Neural progenitor cell (in vitro differentiated cells): ENCODE results near the gene UROC1. TPM values are rescaled to one million over a fixed set of nuclear protein-coding genes. Genes with fewer than 3 reads are reported as not detected.

Experiments used
- DNase-seq: peaks from one replicate; pipeline ENCODE4 v3.0.0-alpha.2; 2016; ENCODE audit warnings: low spot score
- H2AFZ ChIP-seq: fragments of 200-600 bp; sonication (generic); replicated peaks from 2 replicates; pipeline ENCODE4 v1.6.1; 2016; ENCODE audit warnings: antibody characterized with exemption
- H3F3A ChIP-seq: fragments of 200-600 bp; sonication (generic); 2 replicates; pipeline ENCODE4 v1.6.1; 2016; ENCODE audit warnings: antibody characterized with exemption, low read depth
- H3K27ac ChIP-seq: fragments of 200-600 bp; sonication (generic); 2 replicates; pipeline ENCODE4 v1.5.1; 2016; ENCODE audit warnings: mild to moderate bottlenecking
- H3K27me3 ChIP-seq: fragments of 200-600 bp; sonication (generic); 2 replicates; pipeline ENCODE4 v1.6.1; 2016; ENCODE audit warnings: mild to moderate bottlenecking, moderate library complexity
- H3K36me3 ChIP-seq: fragments of 200-600 bp; sonication (generic); 2 replicates; pipeline ENCODE4 v1.5.1; 2016
- H3K4me1 ChIP-seq: fragments of 200-600 bp; sonication (generic); 2 replicates; pipeline ENCODE4 v1.6.1; 2016; ENCODE audit warnings: mixed run types
- H3K4me2 ChIP-seq: fragments of 200-600 bp; sonication (generic); 2 replicates; pipeline ENCODE4 v1.6.1; 2016
- H3K4me3 ChIP-seq: fragments of 200-600 bp; sonication (generic); 2 replicates; pipeline ENCODE4 v1.5.1; 2016
- H3K79me2 ChIP-seq: fragments of 200-600 bp; sonication (generic); 2 replicates; pipeline ENCODE4 v1.6.1; 2016; ENCODE audit warnings: low read depth
- H3K9ac ChIP-seq: fragments of 200-600 bp; sonication (generic); 2 replicates; pipeline ENCODE4 v1.6.1; 2016
- H3K9me3 ChIP-seq: fragments of 200-600 bp; sonication (generic); 2 replicates; pipeline ENCODE4 v1.5.1; 2016; ENCODE audit warnings: low read depth
- H4K20me1 ChIP-seq: fragments of 200-600 bp; sonication (generic); 2 replicates; pipeline ENCODE4 v1.6.1; 2016; ENCODE audit warnings: low read depth
- H3K27ac Mint-ChIP-seq: 3 replicates; pipeline ENCODE4 v1.8.0; 2021; ENCODE audit warnings: mixed read lengths
- H3K27me3 Mint-ChIP-seq: 2 replicates; pipeline ENCODE4 v1.8.0; 2022; ENCODE audit warnings: low read depth, mild to moderate bottlenecking, inconsistent platforms, moderate library complexity, mixed read lengths; ENCODE audit not compliant: insufficient read depth
- H3K36me3 Mint-ChIP-seq: 3 replicates; pipeline ENCODE4 v1.8.0; 2021; ENCODE audit warnings: mixed read lengths
- H3K4me1 Mint-ChIP-seq: 3 replicates; pipeline ENCODE4 v1.8.0; 2021; ENCODE audit warnings: mixed read lengths
- H3K4me3 Mint-ChIP-seq: 3 replicates; pipeline ENCODE4 v1.8.0; 2021; ENCODE audit warnings: mild to moderate bottlenecking, moderate library complexity, mixed read lengths
- H3K9me3 Mint-ChIP-seq: 3 replicates; pipeline ENCODE4 v1.8.0; 2020; ENCODE audit warnings: mixed read lengths
- CTCF ChIP-seq: fragments of 200-600 bp; sonication (generic); IDR thresholded peaks from 2 replicates; pipeline ENCODE4 v1.5.1; 2017; ENCODE audit warnings: antibody characterized with exemption, mild to moderate bottlenecking
- EZH2 ChIP-seq: fragments of 200-600 bp; sonication (generic); IDR thresholded peaks from 2 replicates; pipeline ENCODE4 v1.6.1; 2017; ENCODE audit warnings: antibody characterized with exemption, mild to moderate bottlenecking, moderate library complexity
- EZH2phosphoT487 ChIP-seq: fragments of 200-600 bp; sonication (generic); IDR thresholded peaks from 2 replicates; pipeline ENCODE4 v1.6.1; 2017; ENCODE audit warnings: antibody characterized with exemption
- total RNA-seq: library from RNA; depleted of rRNA; stranded (reverse); fragments of >200 nt; gene quantifications from 2 replicates; pipeline ENCODE4 v1.2.3, GENCODE V29; 2015; ENCODE audit warnings: low replicate concordance

The UROC1 gene
- total RNA-seq, 1 donor from 2014 or later, result not detected

- H3K4me3 ChIP-seq, result no peak overlapping the region
- H4K20me1 ChIP-seq, result peaks cover 10% of the 10 kb centered on the region
- no peaks in the 10 kb centered on the region for H3F3A ChIP-seq
- H3K27me3 Mint-ChIP-seq, result peaks cover 3% of the 10 kb centered on the region
- no peak overlapping the region for H3K4me2 ChIP-seq
- no peaks in the 10 kb centered on the region for H3K27me3 ChIP-seq
- H3K27ac Mint-ChIP-seq, result peak overlapping the region; percentile 42
- H3K4me1 ChIP-seq, result peaks cover 5% of the 10 kb centered on the region
- peaks cover 22% of the 10 kb centered on the region for H3K36me3 Mint-ChIP-seq
- no peak overlapping the region for H3K4me3 Mint-ChIP-seq
- H3K4me1 Mint-ChIP-seq, result peaks cover 18% of the 10 kb centered on the region
- no peak overlapping the region for H3K27ac ChIP-seq
- peaks cover 7% of the 10 kb centered on the region for H3K79me2 ChIP-seq
- TF ChIP-seq EZH2, result no peak
- TF ChIP-seq CTCF, result no peak
- no peak for TF ChIP-seq EZH2phosphoT487
- no peak overlapping the region for H2AFZ ChIP-seq
- H3K9ac ChIP-seq, result no peak overlapping the region
- H3K9me3 ChIP-seq, result no peaks in the 10 kb centered on the region
- H3K9me3 Mint-ChIP-seq, result no peaks in the 10 kb centered on the region
- peaks cover 4% of the 10 kb centered on the region for H3K36me3 ChIP-seq
- DNase-seq, result no peak
Observed at GRCh38 chr3:126451511-126451910, 66.1 kb downstream of the UROC1 start.

GRCh38 chr3:126450744-126451143, 66.8 kb downstream of the UROC1 start:
- H3K36me3 Mint-ChIP-seq, result peaks cover 20% of the 10 kb centered on the region
- H2AFZ ChIP-seq, result no peak overlapping the region
- H3K36me3 ChIP-seq, result peaks cover 4% of the 10 kb centered on the region
- H3K27me3 Mint-ChIP-seq, result peaks cover 3% of the 10 kb centered on the region
- no peak overlapping the region for H3K4me3 ChIP-seq
- TF ChIP-seq EZH2, result no peak
- no peak for TF ChIP-seq CTCF
- H3K9me3 ChIP-seq, result no peaks in the 10 kb centered on the region
- no peak overlapping the region for H3K4me2 ChIP-seq
- H3K27me3 ChIP-seq, result no peaks in the 10 kb centered on the region
- H3K9ac ChIP-seq, result no peak overlapping the region
- H3K4me3 Mint-ChIP-seq, result no peak overlapping the region
- H3K4me1 Mint-ChIP-seq, result peaks cover 16% of the 10 kb centered on the region
- H3K27ac Mint-ChIP-seq, result no peak overlapping the region
- no peaks in the 10 kb centered on the region for H3F3A ChIP-seq
- peaks cover 7% of the 10 kb centered on the region for H3K79me2 ChIP-seq
- H4K20me1 ChIP-seq, result peaks cover 6% of the 10 kb centered on the region
- H3K4me1 ChIP-seq, result peaks cover 7% of the 10 kb centered on the region
- no peak overlapping the region for H3K27ac ChIP-seq
- no peaks in the 10 kb centered on the region for H3K9me3 Mint-ChIP-seq
- DNase-seq, result no peak

GRCh38 chr3:126450219-126450618, 67.4 kb downstream of the UROC1 start:
- no peaks in the 10 kb centered on the region for H3K9me3 Mint-ChIP-seq
- no peak overlapping the region for H3K27ac Mint-ChIP-seq
- Histone ChIP-seq H3K27ac (no peak overlapping the region), H3K36me3 (peaks cover 4% of the 10 kb centered on the region), H3K4me1 (peaks cover 7% of the 10 kb centered on the region), H3K9ac (no peak overlapping the region), H3K4me3 (no peak overlapping the region), H3F3A (no peaks in the 10 kb centered on the region), H3K27me3 (no peaks in the 10 kb centered on the region), H3K9me3 (no peaks in the 10 kb centered on the region), H2AFZ (no peak overlapping the region), H3K79me2 (peaks cover 7% of the 10 kb centered on the region), H4K20me1 (peaks cover 6% of the 10 kb centered on the region), H3K4me2 (no peak overlapping the region)
- H3K27me3 Mint-ChIP-seq, result peaks cover 3% of the 10 kb centered on the region
- peaks cover 18% of the 10 kb centered on the region for H3K36me3 Mint-ChIP-seq
- H3K4me3 Mint-ChIP-seq, result no peak overlapping the region
- peaks cover 14% of the 10 kb centered on the region for H3K4me1 Mint-ChIP-seq
- no peak for TF ChIP-seq CTCF
- TF ChIP-seq EZH2phosphoT487, result no peak
- DNase-seq, result no peak
